Nephron progenitor cell (in vitro differentiated cells): ENCODE measurements around the gene UBE3B.
A peak's percentile ranks its signal among the peaks of the same experiment; 100 is the strongest.

Experiments
- DNase-seq: peaks from one replicate; pipeline ENCODE4 v3.0.0; 2021
- H3K27ac Mint-ChIP-seq: 2 replicates; pipeline ENCODE4 v1.8.0; 2021; ENCODE audit warnings: mild to moderate bottlenecking, moderate library complexity, mixed read lengths
- H3K27me3 Mint-ChIP-seq: 2 replicates; pipeline ENCODE4 v1.8.0; 2021; ENCODE audit warnings: mild to moderate bottlenecking, low read depth, mixed read lengths; ENCODE audit not compliant: poor library complexity
- H3K36me3 Mint-ChIP-seq: 2 replicates; pipeline ENCODE4 v1.8.0; 2021; ENCODE audit warnings: low read depth, mixed read lengths
- H3K4me1 Mint-ChIP-seq: 2 replicates; pipeline ENCODE4 v1.8.0; 2021; ENCODE audit warnings: mixed read lengths
- H3K4me3 Mint-ChIP-seq: 2 replicates; pipeline ENCODE4 v1.8.0; 2021; ENCODE audit warnings: mild to moderate bottlenecking, moderate library complexity, mixed read lengths
- H3K9me3 Mint-ChIP-seq: 2 replicates; pipeline ENCODE4 v1.8.0; 2021; ENCODE audit warnings: mild to moderate bottlenecking, moderate library complexity, mixed read lengths
- CTCF ChIP-seq: fragments of 200-600 bp; sonication (generic); IDR thresholded peaks from 2 replicates; pipeline ENCODE4 v1.5.0; 2021; ENCODE audit warnings: antibody characterized with exemption

UBE3B gene

GRCh38 chr12:109500406-109501185 lies 23.2 kb downstream of the UBE3B start:
- no peak for TF ChIP-seq CTCF
- Mint-ChIP-seq H3K9me3 (peaks cover 5% of the 10 kb centered on the region), H3K27ac (no peak overlapping the region), H3K4me3 (no peak overlapping the region), H3K4me1 (no peaks in the 10 kb centered on the region), H3K36me3 (peaks cover 73% of the 10 kb centered on the region), H3K27me3 (no peaks in the 10 kb centered on the region)
- DNase-seq = no peak

GRCh38 chr12:109501299-109501698 lies 23.9 kb downstream of the UBE3B start:
- Mint-ChIP-seq H3K27me3 (no peaks in the 10 kb centered on the region), H3K4me1 (no peaks in the 10 kb centered on the region), H3K9me3 (no peaks in the 10 kb centered on the region), H3K4me3 (no peak overlapping the region), H3K36me3 (peaks cover 67% of the 10 kb centered on the region), H3K27ac (no peak overlapping the region)
- no peak for TF ChIP-seq CTCF
- no peak for DNase-seq

- no peaks in the 10 kb centered on the region for H3K4me1 Mint-ChIP-seq
- no peak overlapping the region for H3K4me3 Mint-ChIP-seq
- no peaks in the 10 kb centered on the region for H3K27me3 Mint-ChIP-seq
- TF ChIP-seq CTCF = no peak
- no peak for DNase-seq
- H3K36me3 Mint-ChIP-seq = peaks cover 60% of the 10 kb centered on the region
- H3K9me3 Mint-ChIP-seq = no peaks in the 10 kb centered on the region
- H3K27ac Mint-ChIP-seq = peak overlapping the region; percentile 32
Measured at GRCh38 chr12:109502332-109502731, 24.9 kb downstream of the UBE3B start.

GRCh38 chr12:109503611-109504010 lies 26.2 kb downstream of the UBE3B start:
- Mint-ChIP-seq H3K4me3 (no peak overlapping the region), H3K27ac (no peak overlapping the region), H3K4me1 (no peaks in the 10 kb centered on the region), H3K36me3 (peaks cover 52% of the 10 kb centered on the region), H3K27me3 (no peaks in the 10 kb centered on the region), H3K9me3 (no peaks in the 10 kb centered on the region)
- DNase-seq = no peak
- TF ChIP-seq CTCF = no peak

GRCh38 chr12:109504068-109504467 lies 26.6 kb downstream of the UBE3B start:
- Mint-ChIP-seq H3K4me1 (no peaks in the 10 kb centered on the region), H3K36me3 (peaks cover 50% of the 10 kb centered on the region), H3K9me3 (no peaks in the 10 kb centered on the region), H3K27ac (peak overlapping the region; percentile 13), H3K4me3 (no peak overlapping the region), H3K27me3 (no peaks in the 10 kb centered on the region)
- TF ChIP-seq CTCF = no peak
- DNase-seq = no peak

- TF ChIP-seq CTCF = no peak
- DNase-seq = no peak
- H3K36me3 Mint-ChIP-seq = peaks cover 49% of the 10 kb centered on the region
- no peak overlapping the region for H3K4me3 Mint-ChIP-seq
- H3K9me3 Mint-ChIP-seq = no peaks in the 10 kb centered on the region
- no peak overlapping the region for H3K27ac Mint-ChIP-seq
- H3K27me3 Mint-ChIP-seq = peaks cover 2% of the 10 kb centered on the region
- peaks cover 24% of the 10 kb centered on the region for H3K4me1 Mint-ChIP-seq
Measured at GRCh38 chr12:109510196-109510595, 32.8 kb downstream of the UBE3B start.
